MCF 10A (cell line): Measurements from ENCODE around the gene OR10A2. TPM values are rescaled to one million over a fixed set of nuclear protein-coding genes. Genes with fewer than 3 reads are reported as not detected.
A peak's percentile ranks its signal among the peaks of the same experiment; 100 is the strongest.
"Not testable (repeated sequence)": the region's sequence is repeated elsewhere in the genome, so short reads cannot be mapped to it uniquely, and the experiment has no call there.

Source experiments
- BruUV-seq: library from RNA; stranded (reverse); fragments of 400-500 nt; replicated peaks from 2 replicates; lab custom pipeline; 2021; lab: Mats Ljungman, UMichigan
- CTCF ChIA-PET: fragments of 300-600 bp; sonication (Branson Sonifier 250); formaldehyde crosslinking; extraction: SDS; loops from one replicate; lab custom pipeline; 2021; ENCODE audit warnings: antibody characterized with exemption, inconsistent platforms; lab: Yijun Ruan, JAX
- POLR2A ChIA-PET: fragments of 300-600, 350-650 bp; sonication (Branson Sonifier 250); formaldehyde crosslinking; extraction: SDS; loops from one replicate; lab custom pipeline; 2020; ENCODE audit warnings: antibody characterized with exemption, inconsistent platforms; lab: Yijun Ruan, JAX
- DNase-seq: peaks from one replicate; pipeline ENCODE4 v3.0.0-alpha.2; 2018; ENCODE audit not compliant: unreplicated experiment
- H3K27ac Mint-ChIP-seq: one replicate; pipeline ENCODE4 v1.8.0; 2022; ENCODE audit warnings: mild to moderate bottlenecking, low read depth, mixed read lengths; ENCODE audit not compliant: unreplicated experiment
- H3K27me3 Mint-ChIP-seq: one replicate; pipeline ENCODE4 v1.8.0; 2022; ENCODE audit warnings: mixed read lengths; ENCODE audit not compliant: insufficient read depth, unreplicated experiment
- H3K36me3 Mint-ChIP-seq: one replicate; pipeline ENCODE4 v1.8.0; 2022; ENCODE audit warnings: mild to moderate bottlenecking, moderate library complexity, mixed read lengths; ENCODE audit not compliant: insufficient read depth, unreplicated experiment
- H3K4me1 Mint-ChIP-seq: one replicate; pipeline ENCODE4 v1.8.0; 2022; ENCODE audit warnings: mixed read lengths; ENCODE audit not compliant: insufficient read depth, unreplicated experiment
- H3K4me3 Mint-ChIP-seq: one replicate; pipeline ENCODE4 v1.8.0; 2022; ENCODE audit warnings: mild to moderate bottlenecking, moderate library complexity, mixed read lengths; ENCODE audit not compliant: unreplicated experiment
- H3K9me3 Mint-ChIP-seq: one replicate; pipeline ENCODE4 v1.8.0; 2022; ENCODE audit warnings: mixed read lengths; ENCODE audit not compliant: unreplicated experiment
- CTCF ChIP-seq: fragments of 200-600 bp; IDR thresholded peaks from one replicate; pipeline ENCODE4 v1.8.0; 2022; ENCODE audit warnings: antibody characterized with exemption, mild to moderate bottlenecking; ENCODE audit not compliant: unreplicated experiment
- intact Hi-C: fragments of 100-400 bp; cut with micrococcal nuclease; formaldehyde crosslinking; loops from 2 replicates; pipeline ENCODE4 v1.14.1; 2022
- total RNA-seq: library from RNA; stranded (reverse); gene quantifications from 2 replicates; pipeline ENCODE4 v1.2.3, GENCODE V29; 2022

The OR10A2 gene
- total RNA-seq, 1 experiment from 2014 or later, result not detected

- no peak overlapping the region for H3K27ac Mint-ChIP-seq
- no TSS peak for BruUV-seq
- DNase-seq, result no peak
- H3K4me3 Mint-ChIP-seq, result no peak overlapping the region
- no peaks in the 10 kb centered on the region for H3K4me1 Mint-ChIP-seq
- no peak for TF ChIP-seq CTCF
- intact Hi-C loops, result no loop called here
- no peaks in the 10 kb centered on the region for H3K36me3 Mint-ChIP-seq
- CTCF ChIA-PET, result no interaction called here
- H3K9me3 Mint-ChIP-seq, result no peaks in the 10 kb centered on the region
- no peaks in the 10 kb centered on the region for H3K27me3 Mint-ChIP-seq
- POLR2A ChIA-PET, result no interaction called here
These were observed 32.2 kb downstream of the OR10A2 start for GRCh38 chr11:6895010-6895409.

DNA sequence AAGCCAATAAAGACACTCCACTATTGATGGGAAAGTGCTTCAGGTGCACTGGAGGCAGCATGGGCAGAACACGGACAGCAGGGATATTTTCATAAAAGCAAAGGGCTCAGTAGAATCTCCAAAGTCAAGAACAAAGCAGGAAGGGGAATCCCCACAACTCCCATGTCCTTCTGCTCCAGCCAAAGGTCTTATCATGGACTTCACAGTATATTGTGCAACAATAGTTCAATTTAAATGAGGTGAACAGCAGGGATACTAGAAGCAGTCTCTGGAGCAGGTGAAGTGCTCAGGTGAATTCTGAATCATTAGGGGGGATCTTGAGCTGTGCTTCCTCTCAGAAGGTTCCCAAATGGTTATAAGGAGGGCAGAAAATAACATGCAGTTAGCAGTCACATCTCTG is 36.1 kb downstream of the OR10A2 start:
- BruUV-seq, result no TSS peak
- H3K9me3 Mint-ChIP-seq, result no peaks in the 10 kb centered on the region
- H3K4me1 Mint-ChIP-seq, result no peaks in the 10 kb centered on the region
- H3K36me3 Mint-ChIP-seq, result no peaks in the 10 kb centered on the region
- TF ChIP-seq CTCF, result no peak
- no peak overlapping the region for H3K27ac Mint-ChIP-seq
- ChIA-PET POLR2A (no interaction called here), CTCF (interaction anchor here (0.5 to 1.1 kb wide), 3 partner anchors 10 to 1311 kb away, joined by 3 read pairs; no protein-coding TSS in a partner anchor)
- DNase-seq, result no peak
- intact Hi-C loops, result no loop called here
- no peak overlapping the region for H3K4me3 Mint-ChIP-seq
- no peaks in the 10 kb centered on the region for H3K27me3 Mint-ChIP-seq

GRCh38 chr11:6900327-6900999 is 37.6 kb downstream of the OR10A2 start:
- H3K27me3 Mint-ChIP-seq, result no peaks in the 10 kb centered on the region
- no peaks in the 10 kb centered on the region for H3K36me3 Mint-ChIP-seq
- H3K4me1 Mint-ChIP-seq, result no peaks in the 10 kb centered on the region
- intact Hi-C loops, result no loop called here
- no peak overlapping the region for H3K4me3 Mint-ChIP-seq
- H3K27ac Mint-ChIP-seq, result no peak overlapping the region
- no peak for TF ChIP-seq CTCF
- H3K9me3 Mint-ChIP-seq, result no peaks in the 10 kb centered on the region
- CTCF ChIA-PET, result interaction anchor here (0.5 to 1.3 kb wide), 5 partner anchors 9 to 544 kb away, joined by 3 to 6 read pairs (median 3); partner anchors contain the start of gene OR10A2
- POLR2A ChIA-PET, result interaction anchor here (0.6 to 1.2 kb wide), 2 partner anchors 26 to 428 kb away, joined by 3 to 4 read pairs; partner anchors contain the start of gene ZNF215
- peak; percentile 15 for DNase-seq
- BruUV-seq, result no TSS peak

GRCh38 chr11:6904804-6905203 is 41.9 kb downstream of the OR10A2 start:
- BruUV-seq, DNase-seq, H3K27ac Mint-ChIP-seq, POLR2A ChIA-PET, intact Hi-C loops, H3K4me1 Mint-ChIP-seq, H3K36me3 Mint-ChIP-seq, H3K9me3 Mint-ChIP-seq, CTCF ChIA-PET, H3K4me3 Mint-ChIP-seq, H3K27me3 Mint-ChIP-seq: not testable (repeated sequence)
